ENCODE measurements around the gene ESPL1. TPM values are rescaled to one million over a fixed set of nuclear protein-coding genes. Genes with fewer than 3 reads are reported as not detected.

The ESPL1 gene
- total and polyA plus RNA-seq, 5 donors from 2014 or later = 0.05 to 2.7 (median 0.18) TPM; not detected in 1

DNA sequence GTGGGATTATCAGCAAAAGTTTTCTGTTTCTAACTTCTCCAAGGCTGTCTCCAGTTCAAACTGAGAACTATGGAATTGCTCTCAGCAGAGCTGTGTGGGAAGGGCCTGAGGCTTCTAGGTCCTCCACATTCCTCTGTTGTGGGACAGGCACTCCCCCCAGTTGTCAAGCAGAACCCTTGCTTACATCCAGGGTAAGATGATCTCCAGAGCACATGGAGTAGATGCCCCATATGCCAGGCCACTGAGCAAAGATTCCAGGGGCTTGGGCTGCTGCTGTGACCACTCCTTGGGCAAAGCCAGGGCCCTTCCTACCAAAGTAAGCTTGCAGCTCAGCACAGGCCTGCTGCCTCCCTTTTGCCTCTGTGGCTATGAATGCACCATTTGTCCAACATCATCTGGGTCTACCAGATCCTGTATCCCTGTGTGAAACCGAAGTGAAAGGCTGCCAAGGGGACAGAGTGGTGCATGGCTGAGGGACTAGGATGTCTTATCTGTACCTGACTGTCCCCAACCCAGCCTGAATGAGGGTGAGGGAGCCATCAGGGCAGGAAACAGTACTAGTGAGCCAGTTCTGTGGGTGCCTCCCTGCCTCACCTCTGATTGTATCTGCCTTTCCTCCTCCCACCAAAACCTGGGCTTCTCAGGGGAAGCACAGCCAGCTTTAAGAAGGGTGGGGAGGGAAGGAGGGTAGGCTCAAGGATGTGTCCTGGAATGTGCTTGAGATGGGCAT, 13.1 kb upstream of the ESPL1 start:
- ATAC-seq (ENCODE audit: low read depth in 2 of 2) = no peak
- no peak overlapping the region for H3K4me3 ChIP-seq (ENCODE audit: low read depth, low read length)
- Mint-ChIP-seq H3K4me3 (peak overlapping the region; percentile 13 to 81 (median 44)), H3K27me3 (peaks cover 4% of the 10 kb centered on the region), H3K36me3 (no peaks in the 10 kb centered on the region), H3K27ac (peak overlapping the region in 2 of 3 donors; percentile 14 to 20), H3K9me3 (no peaks in the 10 kb centered on the region), H3K4me1 (peaks cover 0 to 51% (median 31%) of the 10 kb centered on the region in 4 donors)
- peaks cover 40% of the 10 kb centered on the region for H3K4me1 ChIP-seq (ENCODE audit: control insufficient read depth, insufficient read depth, low read length, poor library complexity, severe bottlenecking)
- DNase-seq = peak in 1 of 3 donors; percentile 57
- no peak overlapping the region for H3K27ac ChIP-seq (ENCODE audit: insufficient read depth, low read length, poor library complexity, severe bottlenecking)
- peaks cover 11% of the 10 kb centered on the region for H3K36me3 ChIP-seq (ENCODE audit: control insufficient read depth, insufficient read depth, low read length)
- no peaks in the 10 kb centered on the region for H3K27me3 ChIP-seq (ENCODE audit: control insufficient read depth, insufficient read depth, low read length)
- H3K9me3 ChIP-seq (ENCODE audit: control insufficient read depth in 2 of 2, low read length in 2 of 2) = no peaks in the 10 kb centered on the region

DNA sequence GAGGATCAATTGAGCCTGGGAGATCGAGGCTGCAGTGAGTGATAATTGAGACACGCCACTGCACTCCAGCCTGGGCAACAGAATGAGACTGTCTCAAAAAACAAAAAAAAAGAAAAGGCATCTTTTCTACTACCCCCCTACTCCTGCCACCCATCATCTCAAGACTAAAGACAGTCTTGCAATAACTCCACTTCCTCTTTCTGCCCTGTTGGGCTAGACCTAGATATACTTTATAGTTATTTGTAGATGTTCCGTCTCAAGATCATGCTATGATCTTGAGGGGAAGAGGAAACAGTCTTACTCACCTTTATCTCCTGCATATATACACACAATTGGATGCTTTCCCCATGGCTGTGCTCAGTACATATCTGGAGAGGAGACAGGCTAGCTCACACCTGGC, 12.1 kb upstream of the ESPL1 start:
- no peaks in the 10 kb centered on the region for H3K27me3 ChIP-seq (ENCODE audit: control insufficient read depth, insufficient read depth, low read length)
- peak in 1 of 2 donors; percentile 10 for ATAC-seq (ENCODE audit: low read depth in 2 of 2)
- Mint-ChIP-seq H3K27me3 (peaks cover 4% of the 10 kb centered on the region), H3K27ac (peak overlapping the region in 2 of 3 donors; percentile 42 to 91), H3K4me1 (peaks cover 0 to 50% (median 31%) of the 10 kb centered on the region in 4 donors), H3K36me3 (no peaks in the 10 kb centered on the region), H3K4me3 (peak overlapping the region in 2 of 4 donors; percentile 29 to 53), H3K9me3 (no peaks in the 10 kb centered on the region)
- H3K4me3 ChIP-seq (ENCODE audit: low read depth, low read length) = no peak overlapping the region
- peak in 1 of 3 donors; percentile 40 for DNase-seq
- no peak overlapping the region for H3K27ac ChIP-seq (ENCODE audit: insufficient read depth, low read length, poor library complexity, severe bottlenecking)
- H3K4me1 ChIP-seq (ENCODE audit: control insufficient read depth, insufficient read depth, low read length, poor library complexity, severe bottlenecking) = peaks cover 38% of the 10 kb centered on the region
- peaks cover 11% of the 10 kb centered on the region for H3K36me3 ChIP-seq (ENCODE audit: control insufficient read depth, insufficient read depth, low read length)
- no peaks in the 10 kb centered on the region for H3K9me3 ChIP-seq (ENCODE audit: control insufficient read depth in 2 of 2, low read length in 2 of 2)

- Histone ChIP-seq H3K27me3 (ENCODE audit: control insufficient read depth, insufficient read depth, low read length) (no peaks in the 10 kb centered on the region), H3K4me1 (ENCODE audit: control insufficient read depth, insufficient read depth, low read length, poor library complexity, severe bottlenecking) (peaks cover 14% of the 10 kb centered on the region), H3K36me3 (ENCODE audit: control insufficient read depth, insufficient read depth, low read length) (peaks cover 4% of the 10 kb centered on the region), H3K4me3 (ENCODE audit: low read depth, low read length) (no peak overlapping the region), H3K27ac (ENCODE audit: insufficient read depth, low read length, poor library complexity, severe bottlenecking) (no peak overlapping the region), H3K9me3 (ENCODE audit: control insufficient read depth in 2 of 2, low read length in 2 of 2) (no peaks in the 10 kb centered on the region)
- no peak for DNase-seq
- Mint-ChIP-seq H3K27ac (peak overlapping the region in 1 of 3 donors; percentile 89), H3K4me1 (peaks cover 0 to 27% (median 11%) of the 10 kb centered on the region in 4 donors), H3K9me3 (no peaks in the 10 kb centered on the region), H3K4me3 (peak overlapping the region in 1 of 4 donors; percentile 76), H3K36me3 (no peaks in the 10 kb centered on the region), H3K27me3 (no peaks in the 10 kb centered on the region)
- no peak for ATAC-seq (ENCODE audit: low read depth in 2 of 2)
Observed at GRCh38 chr12:53258541-53259539, 9.3 kb upstream of the ESPL1 start.

- H3K27ac Mint-ChIP-seq = no peak overlapping the region
- peaks cover 0 to 19% (median 10%) of the 10 kb centered on the region in 4 donors for H3K4me1 Mint-ChIP-seq
- Histone ChIP-seq H3K27ac (ENCODE audit: insufficient read depth, low read length, poor library complexity, severe bottlenecking) (no peak overlapping the region), H3K9me3 (ENCODE audit: control insufficient read depth in 2 of 2, low read length in 2 of 2) (no peaks in the 10 kb centered on the region), H3K27me3 (ENCODE audit: control insufficient read depth, insufficient read depth, low read length) (no peaks in the 10 kb centered on the region), H3K4me3 (ENCODE audit: low read depth, low read length) (no peak overlapping the region), H3K36me3 (ENCODE audit: control insufficient read depth, insufficient read depth, low read length) (no peaks in the 10 kb centered on the region), H3K4me1 (ENCODE audit: control insufficient read depth, insufficient read depth, low read length, poor library complexity, severe bottlenecking) (peaks cover 9% of the 10 kb centered on the region)
- ATAC-seq (ENCODE audit: low read depth in 2 of 2) (no peak), DNase-seq (no peak)
- no peaks in the 10 kb centered on the region for H3K27me3 Mint-ChIP-seq
- no peaks in the 10 kb centered on the region for H3K36me3 Mint-ChIP-seq
- no peaks in the 10 kb centered on the region for H3K9me3 Mint-ChIP-seq
- H3K4me3 Mint-ChIP-seq = no peak overlapping the region
Observed at GRCh38 chr12:53259891-53260290, 8.2 kb upstream of the ESPL1 start.

DNA sequence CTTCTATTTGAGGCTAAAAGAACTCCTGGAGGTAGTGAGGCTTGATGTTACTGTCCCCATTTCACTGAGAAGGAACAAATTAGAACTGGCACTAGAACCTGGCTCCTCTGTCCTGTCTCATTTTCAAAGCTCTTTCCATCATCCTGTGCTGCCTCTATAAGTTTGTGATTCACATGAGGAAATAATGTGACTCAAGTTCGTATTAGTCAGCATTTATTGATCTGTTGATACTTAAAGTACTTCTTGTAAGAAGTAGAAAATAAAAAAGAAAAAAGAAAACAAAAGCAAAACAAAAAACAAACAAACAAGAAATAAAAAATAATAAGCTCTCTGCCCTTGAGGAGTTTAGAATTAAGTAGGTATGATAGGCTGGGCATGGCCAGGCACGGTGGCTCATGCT, 2.3 kb upstream of the ESPL1 start:
- Mint-ChIP-seq H3K27me3 (no peaks in the 10 kb centered on the region), H3K27ac (no peak overlapping the region), H3K9me3 (no peaks in the 10 kb centered on the region), H3K4me3 (peak overlapping the region in 1 of 4 donors; percentile 0), H3K4me1 (peaks cover 0 to 27% (median 10%) of the 10 kb centered on the region in 4 donors), H3K36me3 (no peaks in the 10 kb centered on the region)
- H3K27ac ChIP-seq (ENCODE audit: insufficient read depth, low read length, poor library complexity, severe bottlenecking) = no peak overlapping the region
- no peaks in the 10 kb centered on the region for H3K36me3 ChIP-seq (ENCODE audit: control insufficient read depth, insufficient read depth, low read length)
- peaks cover 18% of the 10 kb centered on the region for H3K4me1 ChIP-seq (ENCODE audit: control insufficient read depth, insufficient read depth, low read length, poor library complexity, severe bottlenecking)
- no peak for DNase-seq
- ATAC-seq (ENCODE audit: low read depth in 2 of 2) = no peak
- H3K27me3 ChIP-seq (ENCODE audit: control insufficient read depth, insufficient read depth, low read length) = no peaks in the 10 kb centered on the region
- H3K9me3 ChIP-seq (ENCODE audit: control insufficient read depth in 2 of 2, low read length in 2 of 2) = no peaks in the 10 kb centered on the region
- no peak overlapping the region for H3K4me3 ChIP-seq (ENCODE audit: low read depth, low read length)

GRCh38 chr12:53267306-53267998, 647 bp upstream of the ESPL1 start:
- Mint-ChIP-seq H3K4me1 (peaks cover 0 to 27% (median 11%) of the 10 kb centered on the region in 4 donors), H3K27me3 (no peaks in the 10 kb centered on the region), H3K9me3 (no peaks in the 10 kb centered on the region), H3K27ac (peak overlapping the region; percentile 89 to 93 (median 91)), H3K36me3 (no peaks in the 10 kb centered on the region), H3K4me3 (peak overlapping the region; percentile 89 to 97 (median 94))
- peaks cover 18% of the 10 kb centered on the region for H3K4me1 ChIP-seq (ENCODE audit: control insufficient read depth, insufficient read depth, low read length, poor library complexity, severe bottlenecking)
- ATAC-seq (ENCODE audit: low read depth in 2 of 2) (peak; percentile 38 to 44), DNase-seq (no peak)
- no peaks in the 10 kb centered on the region for H3K27me3 ChIP-seq (ENCODE audit: control insufficient read depth, insufficient read depth, low read length)
- H3K36me3 ChIP-seq (ENCODE audit: control insufficient read depth, insufficient read depth, low read length) = no peaks in the 10 kb centered on the region
- H3K4me3 ChIP-seq (ENCODE audit: low read depth, low read length) = peak overlapping the region; percentile 96
- no peaks in the 10 kb centered on the region for H3K9me3 ChIP-seq (ENCODE audit: control insufficient read depth in 2 of 2, low read length in 2 of 2)
- H3K27ac ChIP-seq (ENCODE audit: insufficient read depth, low read length, poor library complexity, severe bottlenecking) = peak overlapping the region; percentile 79

Measured in CD4-positive, CD25-positive, alpha-beta regulatory T cell (primary cell).